GM23338 (cell line): ENCODE data around the gene ADTRP. TPM values are rescaled to one million over a fixed set of nuclear protein-coding genes. Genes with fewer than 3 reads are reported as not detected.

ENCODE experiments used
- ATAC-seq: fragments of 200-7000 bp; cut with Tn5 transposase; 3 replicates; pipeline ENCODE4 v1.9.1; 2020
- DNase-seq: peaks from one replicate; pipeline ENCODE4 v3.0.0-alpha.2; 2015; ENCODE audit warnings: low spot score
- H2AFZ ChIP-seq: fragments of 200-600 bp; sonication (generic); 2 replicates; pipeline ENCODE4 v1.8.0; 2016; ENCODE audit warnings: antibody characterized with exemption, mild to moderate bottlenecking, moderate library complexity
- H3F3A ChIP-seq: fragments of 200-600 bp; sonication (generic); replicated peaks from 2 replicates; pipeline ENCODE4 v1.8.0; 2017; ENCODE audit warnings: antibody characterized with exemption, mixed run types, low read depth
- H3K27ac ChIP-seq: fragments of 200-600 bp; sonication (generic); 2 replicates; pipeline ENCODE4 v1.6.1; 2016; ENCODE audit warnings: low read depth
- H3K27me3 ChIP-seq: fragments of 200-600 bp; sonication (generic); 2 replicates; pipeline ENCODE4 v1.8.0; 2016; ENCODE audit warnings: mild to moderate bottlenecking, mixed run types, moderate library complexity; ENCODE audit not compliant: insufficient read depth
- H3K36me3 ChIP-seq: fragments of 200-600 bp; sonication (generic); 2 replicates; pipeline ENCODE4 v1.8.0; 2016; ENCODE audit warnings: mild to moderate bottlenecking; ENCODE audit not compliant: insufficient read depth
- H3K4me1 ChIP-seq: fragments of 200-600 bp; sonication (generic); 2 replicates; pipeline ENCODE4 v1.8.0; 2016; ENCODE audit warnings: mild to moderate bottlenecking, moderate library complexity; ENCODE audit not compliant: insufficient read depth
- H3K4me2 ChIP-seq: fragments of 200-600 bp; sonication (generic); 2 replicates; pipeline ENCODE4 v1.7.1; 2017; ENCODE audit warnings: mixed run types
- H3K4me3 ChIP-seq: fragments of 200-600 bp; sonication (generic); 2 replicates; pipeline ENCODE4 v1.6.1; 2016; ENCODE audit warnings: mixed run types
- H3K79me2 ChIP-seq: fragments of 200-600 bp; sonication (generic); replicated peaks from 2 replicates; pipeline ENCODE4 v1.8.0; 2017; ENCODE audit warnings: mild to moderate bottlenecking; ENCODE audit not compliant: insufficient read depth
- H3K9me2 ChIP-seq: fragments of 200-600 bp; sonication (generic); 2 replicates; pipeline ENCODE4 v1.8.0; 2017; ENCODE audit not compliant: insufficient read depth
- H4K20me1 ChIP-seq: fragments of 200-600 bp; sonication (generic); replicated peaks from 2 replicates; pipeline ENCODE4 v1.8.0; 2017; ENCODE audit warnings: mild to moderate bottlenecking; ENCODE audit not compliant: insufficient read depth
- H3K27ac Mint-ChIP-seq: 2 replicates; pipeline ENCODE4 v1.8.0; 2020; ENCODE audit warnings: inconsistent platforms, mild to moderate bottlenecking, moderate library complexity, mixed read lengths
- H3K27me3 Mint-ChIP-seq: 3 replicates; pipeline ENCODE4 v1.8.0; 2022; ENCODE audit warnings: low read depth, mild to moderate bottlenecking, moderate library complexity, mixed read lengths, inconsistent platforms; ENCODE audit not compliant: insufficient read depth, poor library complexity
- H3K36me3 Mint-ChIP-seq: 3 replicates; pipeline ENCODE4 v1.8.0; 2021; ENCODE audit warnings: low read depth, mild to moderate bottlenecking, inconsistent platforms, moderate library complexity, mixed read lengths
- H3K4me1 Mint-ChIP-seq: 3 replicates; pipeline ENCODE4 v1.8.0; 2020; ENCODE audit warnings: mild to moderate bottlenecking, inconsistent platforms, mixed read lengths
- H3K4me3 Mint-ChIP-seq: 3 replicates; pipeline ENCODE4 v1.8.0; 2021; ENCODE audit warnings: moderate library complexity, mild to moderate bottlenecking, inconsistent platforms, mixed read lengths
- H3K9me3 Mint-ChIP-seq: 3 replicates; pipeline ENCODE4 v1.8.0; 2020; ENCODE audit warnings: moderate library complexity, mild to moderate bottlenecking, inconsistent platforms, mixed read lengths
- CREB1 ChIP-seq: fragments of 250-450 bp; sonication (Bioruptor Pico); IDR thresholded peaks from 2 replicates; pipeline ENCODE4 v1.5.0; 2020; ENCODE audit warnings: low read depth, mild to moderate bottlenecking, moderate library complexity
- CTCF ChIP-seq, 2 experiments: fragments of 200-600 bp in 1 of 2; sonication (generic) in 1 of 2; conservative IDR thresholded peaks; 2 replicates each; pipeline versions ENCODE4 v1.5.1 to v1.6.1; 2016 to 2017; ENCODE audit warnings: antibody characterized with exemption in 2 of 2, low read depth in 2 of 2, mild to moderate bottlenecking in 2 of 2, moderate library complexity in 1 of 2
- ETS1 ChIP-seq: IDR thresholded peaks from 2 replicates; pipeline ENCODE4 v1.6.1; 2016; ENCODE audit warnings: antibody characterized with exemption
- EZH2 ChIP-seq: fragments of 200-600 bp; sonication (generic); IDR thresholded peaks from one replicate; pipeline ENCODE4 v1.8.0; 2017; ENCODE audit warnings: antibody characterized with exemption, mild to moderate bottlenecking, low read depth; ENCODE audit not compliant: unreplicated experiment
- EZH2phosphoT487 ChIP-seq: fragments of 200-600 bp; sonication (generic); IDR thresholded peaks from one replicate; pipeline ENCODE4 v1.8.1; 2018; ENCODE audit warnings: antibody characterized with exemption; ENCODE audit not compliant: unreplicated experiment
- REST ChIP-seq: IDR thresholded peaks from one replicate; pipeline ENCODE4 v1.6.1; 2018; ENCODE audit warnings: antibody characterized with exemption; ENCODE audit not compliant: unreplicated experiment
- ZNF114 ChIP-seq: fragments of 250-450 bp; sonication (Bioruptor Pico); IDR thresholded peaks from 2 replicates; pipeline ENCODE4 v1.5.0; 2020; ENCODE audit warnings: mild to moderate bottlenecking, moderate library complexity
- ZNF331 ChIP-seq: fragments of 250-450 bp; sonication (Bioruptor Pico); IDR thresholded peaks from 2 replicates; pipeline ENCODE4 v1.5.0; 2020; ENCODE audit warnings: low read depth, mild to moderate bottlenecking, moderate library complexity
- ZNF462 ChIP-seq: fragments of 250-450 bp; sonication (Bioruptor Pico); IDR thresholded peaks from 2 replicates; pipeline ENCODE4 v1.5.0; 2020; ENCODE audit warnings: mild to moderate bottlenecking, moderate library complexity
- polyA plus RNA-seq: library from polyadenylated mRNA; unstranded; fragments of >200 nt; fragmentation: Nextera tagmentation; extraction: Ambion mirVana; gene quantifications from 2 replicates; pipeline ENCODE4 v1.2.1, GENCODE V29; 2016
- total RNA-seq: library from RNA; depleted of rRNA; stranded (reverse); fragments of >200 nt; shearing (Covaris generic); gene quantifications from 2 replicates; pipeline ENCODE4 v1.2.3, GENCODE V29; 2014

Gene ADTRP
- total and polyA plus RNA-seq, 2 experiments from 2014 or later: not detected

- peaks cover 29% of the 10 kb centered on the region for H3K4me1 Mint-ChIP-seq
- H3K36me3 Mint-ChIP-seq: no peaks in the 10 kb centered on the region
- H3K4me2 ChIP-seq: no peak overlapping the region
- no peaks in the 10 kb centered on the region for H3K79me2 ChIP-seq
- H3K27ac ChIP-seq: no peak overlapping the region
- no peak for TF ChIP-seq ZNF114 (CRISPR knock-in tag)
- no peak for TF ChIP-seq CREB1 (CRISPR knock-in tag)
- no peak for TF ChIP-seq ETS1
- TF ChIP-seq ZNF331 (CRISPR knock-in tag): no peak
- H3K9me3 Mint-ChIP-seq: no peaks in the 10 kb centered on the region
- H3K4me3 Mint-ChIP-seq: no peak overlapping the region
- no peaks in the 10 kb centered on the region for H3K9me2 ChIP-seq
- DNase-seq (no peak), ATAC-seq (no peak)
- no peak overlapping the region for H3K4me3 ChIP-seq
- H2AFZ ChIP-seq: no peak overlapping the region
- peaks cover 17% of the 10 kb centered on the region for H3K4me1 ChIP-seq
- H3K27me3 ChIP-seq: no peaks in the 10 kb centered on the region
- H3K36me3 ChIP-seq: no peaks in the 10 kb centered on the region
- H3K27ac Mint-ChIP-seq: no peak overlapping the region
- no peaks in the 10 kb centered on the region for H4K20me1 ChIP-seq
- peaks cover 8% of the 10 kb centered on the region for H3K27me3 Mint-ChIP-seq
- H3F3A ChIP-seq: no peaks in the 10 kb centered on the region
Observed at GRCh38 chr6:11803591-11803971, 25.0 kb upstream of the ADTRP start.

GRCh38 chr6:11802886-11803590, 24.4 kb upstream of the ADTRP start:
- Mint-ChIP-seq H3K36me3 (no peaks in the 10 kb centered on the region), H3K4me1 (peaks cover 29% of the 10 kb centered on the region), H3K27ac (no peak overlapping the region), H3K4me3 (no peak overlapping the region), H3K9me3 (no peaks in the 10 kb centered on the region), H3K27me3 (peaks cover 9% of the 10 kb centered on the region)
- no peaks in the 10 kb centered on the region for H4K20me1 ChIP-seq
- H3F3A ChIP-seq: no peaks in the 10 kb centered on the region
- H2AFZ ChIP-seq: no peak overlapping the region
- ATAC-seq: no peak
- H3K4me1 ChIP-seq: peaks cover 17% of the 10 kb centered on the region
- no peaks in the 10 kb centered on the region for H3K27me3 ChIP-seq
- no peaks in the 10 kb centered on the region for H3K79me2 ChIP-seq
- no peaks in the 10 kb centered on the region for H3K9me2 ChIP-seq
- no peak overlapping the region for H3K27ac ChIP-seq
- H3K4me2 ChIP-seq: no peak overlapping the region
- no peaks in the 10 kb centered on the region for H3K36me3 ChIP-seq
- DNase-seq: no peak
- no peak overlapping the region for H3K4me3 ChIP-seq
- TF ChIP-seq EZH2phosphoT487 (no peak), REST (no peak), ZNF462 (CRISPR knock-in tag) (no peak), EZH2 (no peak), CTCF (conservative IDR thresholded peaks at IDR 0.05; ENCODE audit: low read depth in 2 of 2) (no peak)
